Parathyroid adenoma (tissue), 2 donors: ENCODE measurements around the gene IL36B.

Source experiments
- H2AFZ ChIP-seq: fragments of 300-600 bp; sonication (generic); one replicate; pipeline ENCODE4 v1.7.0; 2017; ENCODE audit warnings: antibody characterized with exemption, mild to moderate bottlenecking
- H3K27ac ChIP-seq: fragments of 300-600 bp; sonication (generic); one replicate; pipeline ENCODE4 v1.7.0; 2017
- H3K27me3 ChIP-seq: fragments of 300-600 bp; sonication (generic); one replicate; pipeline ENCODE4 v1.7.0; 2017; ENCODE audit warnings: low read length; ENCODE audit not compliant: control insufficient read depth, insufficient read depth
- H3K36me3 ChIP-seq: fragments of 300-600 bp; sonication (generic); one replicate; pipeline ENCODE4 v1.7.0; 2017; ENCODE audit warnings: low read length; ENCODE audit not compliant: control insufficient read depth, insufficient read depth
- H3K4me1 ChIP-seq: fragments of 300-600 bp; sonication (generic); one replicate; pipeline ENCODE4 v1.7.0; 2017; ENCODE audit warnings: control low read depth
- H3K4me2 ChIP-seq: fragments of 300-600 bp; sonication (generic); one replicate; pipeline ENCODE4 v1.7.0; 2017; ENCODE audit warnings: low read length
- H3K4me3 ChIP-seq: fragments of 300-600 bp; sonication (generic); one replicate; pipeline ENCODE4 v1.7.0; 2017; ENCODE audit warnings: low read depth, low read length
- H3K79me2 ChIP-seq: fragments of 300-600 bp; sonication (generic); one replicate; pipeline ENCODE4 v1.7.0; 2017; ENCODE audit warnings: control low read depth
- H3K9ac ChIP-seq: fragments of 300-600 bp; sonication (generic); one replicate; pipeline ENCODE4 v1.7.0; 2017; ENCODE audit warnings: mild to moderate bottlenecking
- H3K9me3 ChIP-seq: fragments of 300-600 bp; sonication (generic); one replicate; pipeline ENCODE4 v1.7.0; 2017; ENCODE audit warnings: low read length; ENCODE audit not compliant: control insufficient read depth
- CTCF ChIP-seq: fragments of 300-600 bp; sonication (generic); IDR thresholded peaks from one replicate; pipeline ENCODE4 v1.7.0; 2017; ENCODE audit warnings: antibody characterized with exemption, mild to moderate bottlenecking
- donor health status: primary hyperparathyroidism.

IL36B gene

GRCh38 chr2:113050921-113051895 is 1.5 kb downstream of the IL36B start:
- H3K27me3 ChIP-seq: no peaks in the 10 kb centered on the region
- no peak overlapping the region for H3K4me2 ChIP-seq
- no peak overlapping the region for H3K27ac ChIP-seq
- H3K9me3 ChIP-seq: no peaks in the 10 kb centered on the region
- TF ChIP-seq CTCF: no peak
- no peaks in the 10 kb centered on the region for H3K79me2 ChIP-seq
- no peaks in the 10 kb centered on the region for H3K4me1 ChIP-seq
- H3K4me3 ChIP-seq: no peak overlapping the region
- no peaks in the 10 kb centered on the region for H3K36me3 ChIP-seq
- no peak overlapping the region for H2AFZ ChIP-seq
- no peak overlapping the region for H3K9ac ChIP-seq

- H3K4me3 ChIP-seq: no peak overlapping the region
- no peak overlapping the region for H2AFZ ChIP-seq
Observed at GRCh38 chr2:113046465-113046864, 6.2 kb downstream of the IL36B start.

GRCh38 chr2:113041871-113042270 is 10.8 kb downstream of the IL36B start:
- Histone ChIP-seq H3K9me3 (no peaks in the 10 kb centered on the region), H3K4me1 (no peaks in the 10 kb centered on the region), H3K27me3 (no peaks in the 10 kb centered on the region), H3K4me3 (no peak overlapping the region), H3K79me2 (no peaks in the 10 kb centered on the region), H3K4me2 (no peak overlapping the region), H3K36me3 (no peaks in the 10 kb centered on the region), H3K27ac (no peak overlapping the region), H2AFZ (no peak overlapping the region), H3K9ac (no peak overlapping the region)
- no peak for TF ChIP-seq CTCF

More at GRCh38 chr2:113046465-113046864, 6.2 kb downstream of the IL36B start:
- no peak overlapping the region for H3K4me2 ChIP-seq
- TF ChIP-seq CTCF: no peak
- H3K4me1 ChIP-seq: no peaks in the 10 kb centered on the region
- no peaks in the 10 kb centered on the region for H3K36me3 ChIP-seq
- H3K9ac ChIP-seq: no peak overlapping the region
- no peaks in the 10 kb centered on the region for H3K27me3 ChIP-seq
- no peaks in the 10 kb centered on the region for H3K9me3 ChIP-seq
- no peak overlapping the region for H3K27ac ChIP-seq
- H3K79me2 ChIP-seq: no peaks in the 10 kb centered on the region

DNA sequence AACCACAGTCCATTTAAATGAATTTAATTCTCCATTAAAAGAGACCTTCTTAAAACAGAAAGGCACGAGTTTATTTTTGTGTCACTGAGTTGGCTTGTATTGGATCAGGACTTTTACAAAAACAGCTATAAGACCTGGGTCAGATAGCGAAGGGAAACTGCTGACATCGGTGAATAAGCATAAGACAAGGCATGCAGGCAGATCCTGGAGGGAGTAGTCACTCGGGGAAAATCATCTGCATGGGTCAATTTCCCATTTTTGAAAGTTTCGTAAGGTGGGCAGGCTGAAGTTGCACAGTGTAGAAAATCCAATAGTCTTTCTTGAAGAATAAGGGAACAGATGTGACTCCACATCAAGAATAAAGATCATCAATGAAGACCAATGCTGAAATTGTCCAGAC is 12.9 kb downstream of the IL36B start:
- H3K79me2 ChIP-seq: no peaks in the 10 kb centered on the region
- H3K27me3 ChIP-seq: no peaks in the 10 kb centered on the region
- no peaks in the 10 kb centered on the region for H3K36me3 ChIP-seq
- no peak for TF ChIP-seq CTCF
- H3K4me2 ChIP-seq: peak overlapping the region; percentile 17
- H3K4me1 ChIP-seq: no peaks in the 10 kb centered on the region
- H3K27ac ChIP-seq: no peak overlapping the region
- H3K9ac ChIP-seq: no peak overlapping the region
- H3K4me3 ChIP-seq: no peak overlapping the region
- H3K9me3 ChIP-seq: no peaks in the 10 kb centered on the region
- no peak overlapping the region for H2AFZ ChIP-seq
